HTERT RPE-1 (cell line): Measurements from ENCODE around the gene ZNF469.

Experiments used
- in situ Hi-C: fragments of 300-500 bp; cut with MboI; formaldehyde crosslinking; loops from 4 replicates; pipeline ENCODE4 v1.14.3; 2020; ENCODE audit warnings: low sequenced_read_pairs

The ZNF469 gene

DNA sequence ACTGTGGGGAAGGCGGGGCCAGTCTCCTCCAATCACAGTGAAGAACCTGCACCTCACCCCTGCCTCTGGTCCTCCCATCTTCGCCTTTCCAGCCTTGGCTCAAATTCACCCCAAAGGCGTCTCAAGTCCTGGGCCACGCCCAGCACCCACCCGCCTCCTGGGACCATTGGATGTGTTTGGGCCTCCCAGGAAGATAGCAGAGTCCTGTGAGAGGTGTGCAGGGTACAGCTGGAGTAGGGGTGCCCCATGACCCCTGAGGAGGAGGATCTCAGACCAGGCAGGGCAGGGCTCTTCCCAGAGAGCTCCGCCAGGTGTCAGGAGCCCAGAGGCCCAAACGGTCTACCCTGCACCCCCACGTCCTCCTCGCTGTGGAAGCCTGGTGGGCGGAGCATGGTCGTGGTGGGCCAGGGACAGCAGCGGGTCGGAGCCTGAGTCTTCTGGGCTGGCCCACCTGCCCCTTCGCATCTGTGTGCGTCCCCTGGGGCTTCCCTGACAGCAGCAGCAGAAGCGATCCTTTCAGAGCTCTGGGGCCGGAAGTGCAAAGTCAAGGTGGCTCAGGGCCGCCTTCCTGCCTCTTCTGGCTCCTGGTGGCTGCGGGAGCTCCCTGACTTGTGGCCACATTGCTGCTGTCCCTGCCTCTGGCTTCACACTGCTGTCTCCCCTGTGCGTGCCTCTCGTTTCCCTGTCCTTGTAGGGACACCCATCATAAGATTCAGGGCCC, 34.9 kb upstream of the ZNF469 start:
- in situ Hi-C loops = no loop called here

- in situ Hi-C loops = no loop called here
Observed at GRCh38 chr16:88348377-88349152, 34.2 kb upstream of the ZNF469 start.

- in situ Hi-C loops = no loop called here
Observed at GRCh38 chr16:88349153-88349902, 33.4 kb upstream of the ZNF469 start.

GRCh38 chr16:88349903-88350900, 32.6 kb upstream of the ZNF469 start:
- in situ Hi-C loops = no loop called here

DNA sequence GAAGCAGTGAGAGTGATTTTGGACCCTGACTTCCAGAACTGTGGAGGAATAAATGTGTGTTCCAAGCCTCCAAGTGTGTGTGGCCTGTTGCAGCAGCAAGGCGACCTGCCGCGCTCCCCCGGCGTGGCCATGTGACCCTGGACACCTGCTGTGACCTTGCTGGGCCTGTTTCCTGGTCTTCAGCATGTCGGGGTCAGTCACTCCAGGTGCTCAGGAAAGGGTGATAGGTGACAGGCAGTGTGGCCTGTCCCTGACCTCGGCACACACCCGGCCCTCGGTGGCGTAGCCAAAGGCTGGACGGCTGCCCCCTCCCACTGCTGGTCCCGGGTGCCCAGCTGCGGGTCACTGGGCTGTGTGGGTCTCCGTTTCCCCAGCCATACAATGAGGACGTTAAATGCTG, 31.8 kb upstream of the ZNF469 start:
- in situ Hi-C loops = no loop called here

DNA sequence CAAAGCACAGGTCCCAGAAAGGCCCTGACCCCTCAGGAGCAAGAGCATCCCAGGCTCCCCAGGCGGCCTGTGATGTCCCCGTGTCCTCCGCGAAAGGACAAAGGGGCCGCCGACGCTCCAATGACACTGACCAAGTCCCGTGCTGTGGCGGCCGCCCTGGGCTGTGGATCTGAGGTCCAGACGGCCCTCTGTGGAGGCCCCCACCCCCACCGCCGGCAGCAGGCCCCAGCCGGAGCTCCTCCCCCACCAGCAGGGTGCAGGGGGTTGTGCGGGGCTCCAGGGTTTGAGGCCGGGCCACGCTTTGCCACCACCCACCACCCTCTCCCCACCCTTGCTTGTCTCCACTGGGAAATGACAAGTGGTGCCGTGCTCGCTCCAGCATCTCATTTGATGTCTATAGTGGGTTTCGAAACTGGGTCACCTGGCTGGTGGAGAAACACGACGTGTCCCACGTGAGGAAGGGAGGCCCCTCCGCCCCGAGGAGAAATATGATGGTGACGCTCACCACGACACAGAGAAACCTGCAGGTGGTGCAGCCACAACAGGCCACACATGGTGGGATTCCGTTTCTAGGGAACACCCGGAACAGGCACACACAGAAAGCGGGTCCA, 31.2 kb upstream of the ZNF469 start:
- in situ Hi-C loops = no loop called here

DNA sequence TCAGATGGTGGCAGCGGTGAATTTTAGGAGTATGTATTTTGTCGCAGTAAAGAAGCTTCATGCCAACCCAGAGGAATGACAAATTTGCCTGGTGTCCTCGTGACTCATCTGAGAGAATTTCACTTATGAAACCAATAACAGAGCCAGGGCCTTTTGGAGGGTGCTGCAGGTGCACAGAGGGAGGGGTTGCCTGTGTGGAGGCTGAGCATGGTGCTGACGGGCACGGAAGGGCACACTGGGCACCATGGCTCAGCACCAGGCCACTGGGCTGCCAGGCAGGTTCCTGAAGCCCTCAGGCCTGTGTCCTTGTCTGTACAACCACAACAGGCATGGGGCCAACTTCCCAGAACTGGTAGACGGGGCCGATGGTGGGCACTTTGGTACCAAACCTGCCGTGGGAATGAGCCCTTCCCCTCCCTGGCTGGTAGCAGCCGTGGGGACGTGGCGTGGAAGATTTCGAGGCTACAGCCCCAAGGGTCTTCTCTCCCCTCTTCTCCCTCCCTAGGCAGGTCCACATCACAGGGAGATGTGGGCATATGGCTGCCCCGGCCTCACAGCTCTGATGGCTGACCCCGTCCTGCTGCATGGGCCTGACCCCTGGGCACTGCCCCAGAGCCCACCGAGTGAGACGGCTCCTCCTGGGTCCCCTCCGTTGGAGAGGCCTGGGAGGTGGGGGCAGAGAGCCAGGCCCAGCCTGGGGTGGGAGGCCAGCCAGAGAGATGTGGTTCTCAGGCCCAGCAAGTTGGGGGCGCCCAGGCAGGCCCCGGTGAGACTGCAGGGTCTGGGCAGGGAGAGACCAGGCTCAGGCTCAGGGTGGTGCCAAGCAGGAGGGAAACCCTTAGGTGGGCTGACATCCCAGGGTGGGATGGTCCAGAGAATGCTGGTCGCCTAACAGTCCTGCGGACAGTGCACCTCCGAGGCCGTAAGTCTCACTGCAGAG, 30.2 kb upstream of the ZNF469 start:
- in situ Hi-C loops = no loop called here

GRCh38 chr16:88353232-88353631, 29.5 kb upstream of the ZNF469 start:
- in situ Hi-C loops = no loop called here

GRCh38 chr16:88353691-88354090, 29.1 kb upstream of the ZNF469 start:
- in situ Hi-C loops = no loop called here

DNA sequence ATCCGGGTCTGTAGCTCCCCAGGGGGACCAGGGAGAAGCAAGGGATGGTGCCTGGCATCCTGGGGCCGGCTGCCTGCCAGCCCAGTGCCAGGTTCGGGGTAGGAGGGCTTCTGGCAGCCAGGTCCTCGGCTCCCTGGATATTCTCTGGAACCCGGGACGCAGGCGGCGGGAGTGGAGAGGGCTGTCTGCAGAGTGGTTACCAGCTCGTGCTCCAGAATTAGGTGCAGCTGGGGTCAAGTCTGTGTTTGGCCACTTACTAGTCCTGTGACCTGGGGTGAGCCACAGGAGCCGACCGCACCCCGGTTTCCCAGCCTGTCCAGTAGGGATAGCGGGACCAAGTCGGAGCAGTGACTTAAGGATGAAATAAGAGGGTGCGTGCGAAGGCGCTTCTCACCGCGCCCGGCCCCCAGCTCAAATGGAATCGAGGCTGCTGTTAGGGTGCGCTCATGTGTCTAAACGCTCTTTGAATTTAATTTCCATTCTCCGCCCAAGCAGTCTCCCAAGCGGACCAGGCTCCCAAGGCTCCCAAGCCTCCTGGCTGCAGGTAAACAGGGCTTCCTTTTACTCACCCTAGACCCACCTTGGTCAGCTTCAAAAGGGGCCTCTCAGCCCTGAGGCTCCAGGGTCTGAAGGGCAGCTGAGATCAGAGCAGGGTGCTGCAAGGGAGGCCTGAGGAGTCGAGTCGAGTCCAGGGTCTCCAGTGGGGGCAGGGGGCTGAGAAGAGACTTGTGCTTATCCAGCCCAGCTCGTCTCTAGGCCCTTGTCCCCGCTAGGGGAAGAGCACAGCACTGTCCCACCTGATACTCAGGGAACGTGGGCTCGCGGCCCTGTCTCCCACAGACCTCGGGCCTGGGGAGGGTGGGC, 28.3 kb upstream of the ZNF469 start:
- in situ Hi-C loops = no loop called here

GRCh38 chr16:88355093-88355388, 27.7 kb upstream of the ZNF469 start:
- in situ Hi-C loops = no loop called here

DNA sequence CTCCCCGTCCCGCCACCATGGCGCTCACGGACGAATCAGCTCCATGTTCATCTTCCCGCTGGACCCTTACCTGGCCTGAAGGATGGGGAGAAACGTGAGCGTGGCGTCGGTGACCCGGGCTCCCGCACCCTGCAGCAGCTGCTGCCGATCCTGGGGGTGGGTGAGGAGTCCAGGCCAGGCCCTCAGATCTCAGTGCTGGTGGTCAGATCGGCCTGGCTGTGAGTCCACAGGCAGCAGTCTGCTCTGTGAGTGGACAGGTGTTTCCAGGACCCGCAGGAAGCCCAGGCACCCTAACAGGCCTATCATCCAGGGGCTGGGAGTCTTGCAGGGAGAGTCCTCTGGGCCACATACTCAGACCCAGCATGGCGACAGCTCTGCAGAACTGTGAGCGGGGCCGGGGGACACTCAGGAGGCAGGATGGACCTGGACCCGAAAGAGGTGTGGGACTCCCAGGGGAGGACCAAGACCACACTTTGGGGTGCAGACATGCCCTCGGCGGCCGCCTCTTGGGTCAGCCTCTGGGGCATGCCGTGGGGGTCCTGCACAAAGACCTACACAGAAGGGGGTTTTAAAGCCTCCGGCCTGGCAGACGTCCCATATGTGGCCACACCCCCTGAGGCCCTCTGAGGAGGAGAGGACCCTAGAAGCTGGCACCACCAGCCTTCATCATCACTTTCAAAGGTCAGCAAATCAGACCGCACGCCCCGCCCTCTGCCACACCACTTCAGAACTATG, 27.2 kb upstream of the ZNF469 start:
- in situ Hi-C loops = no loop called here

GRCh38 chr16:88356124-88356726, 26.5 kb upstream of the ZNF469 start:
- in situ Hi-C loops = no loop called here

DNA sequence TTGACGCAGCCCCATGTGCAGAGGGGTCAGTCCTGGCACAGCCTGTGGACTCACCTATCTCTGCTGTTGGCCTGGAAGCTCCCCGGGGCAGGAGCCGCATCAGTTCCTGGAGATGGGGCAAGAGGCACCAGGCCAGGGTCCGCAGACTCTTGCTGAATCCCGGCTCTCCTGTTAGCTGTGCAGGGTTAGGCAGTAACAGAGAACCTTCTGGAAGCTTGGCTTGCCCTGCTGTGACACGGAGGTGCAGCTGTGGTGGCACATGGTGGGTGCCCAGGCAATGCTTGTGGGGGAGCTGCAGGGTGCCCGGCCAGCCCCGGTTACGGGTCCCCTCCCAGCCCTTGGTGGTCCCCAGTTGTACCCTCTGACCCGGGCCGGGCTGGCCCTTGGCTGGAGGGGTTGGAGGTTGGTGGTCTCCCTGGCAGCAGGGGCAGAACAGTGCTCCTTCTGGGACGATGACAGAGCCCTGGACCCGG, 26.0 kb upstream of the ZNF469 start:
- in situ Hi-C loops = no loop called here

GRCh38 chr16:88357317-88358022, 25.3 kb upstream of the ZNF469 start:
- in situ Hi-C loops = no loop called here

- in situ Hi-C loops = no loop called here
Observed at GRCh38 chr16:88358023-88358420, 24.7 kb upstream of the ZNF469 start.
